ENCODE data around the gene MYRIP. TPM values are rescaled to one million over a fixed set of nuclear protein-coding genes. Genes with fewer than 3 reads are reported as not detected.

Gene MYRIP
- polyA plus RNA-seq, 3 donors = not detected

DNA sequence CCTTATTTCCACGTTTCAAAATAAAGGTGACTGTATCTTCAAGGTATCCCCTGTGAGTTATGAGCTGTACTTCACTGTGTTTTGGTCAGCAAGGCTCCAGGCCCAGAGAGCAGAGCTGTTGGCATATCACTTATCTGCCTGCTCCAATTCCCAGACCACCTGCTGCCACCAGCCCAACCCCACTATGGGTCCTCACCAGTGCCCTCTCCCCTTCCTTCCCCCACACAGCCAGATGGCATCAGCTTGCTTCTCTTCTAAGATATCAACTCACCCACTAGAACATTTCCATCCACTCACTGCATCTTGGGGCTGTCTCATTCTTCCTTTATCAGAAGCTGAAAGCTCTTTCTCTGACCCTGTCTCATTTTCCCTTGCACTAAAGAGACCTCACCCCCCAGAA is 363.2 kb downstream of the MYRIP start:
- H3K4me1 Mint-ChIP-seq = no peaks in the 10 kb centered on the region
- no CpG with 5 or more reads among the region's 1 CpG for WGBS (ENCODE audit: insufficient coverage)
- Histone ChIP-seq H3K9ac (ENCODE audit: insufficient read depth, low read length, poor library complexity, severe bottlenecking) (no peak overlapping the region), H3K79me2 (ENCODE audit: insufficient read depth, low read length) (no peaks in the 10 kb centered on the region), H3K36me3 (replicated peaks in 1 of 2; ENCODE audit: control insufficient read depth in 1 of 2, insufficient read depth in 2 of 2, low read length in 2 of 2) (no peaks in the 10 kb centered on the region), H3K9me3 (replicated peaks in 1 of 2; ENCODE audit: control insufficient read depth in 1 of 2, insufficient read depth in 1 of 2, low read length in 2 of 2) (no peaks in the 10 kb centered on the region), H3K4me2 (replicated peaks; ENCODE audit: extremely low read depth, low read length, poor library complexity, severe bottlenecking) (no peak overlapping the region), H3K27me3 (ENCODE audit: control insufficient read depth in 2 of 2, insufficient read depth in 2 of 2, low read length in 2 of 2) (no peaks in the 10 kb centered on the region), H4K20me1 (ENCODE audit: insufficient read depth, low read length) (no peaks in the 10 kb centered on the region), H3K4me3 (replicated peaks in 1 of 3; ENCODE audit: low read depth in 2 of 3, low read length in 3 of 3) (no peak overlapping the region), H3K4me1 (ENCODE audit: control insufficient read depth in 1 of 2, insufficient read depth in 2 of 2, low read length in 2 of 2) (no peaks in the 10 kb centered on the region), H2AFZ (ENCODE audit: insufficient read depth, low read depth, low read length, poor library complexity, severe bottlenecking) (no peak overlapping the region), H3K27ac (ENCODE audit: low read depth in 1 of 2, low read length in 2 of 2) (no peak overlapping the region)
- intact Hi-C loops (cut with micrococcal nuclease) = no loop called here
- H3K36me3 Mint-ChIP-seq = no peaks in the 10 kb centered on the region
- peaks cover 0 to 5% (median 0%) of the 10 kb centered on the region in 3 donors for H3K27me3 Mint-ChIP-seq (ENCODE audit: low read depth in 3 of 3)
- peaks cover 0 to 2% (median 0%) of the 10 kb centered on the region in 7 donors for H3K9me3 Mint-ChIP-seq
- no peak overlapping the region for H3K4me3 Mint-ChIP-seq
- no peak overlapping the region for H3K27ac Mint-ChIP-seq
- DNase-seq = no peak
- TF ChIP-seq, protein P1, sequence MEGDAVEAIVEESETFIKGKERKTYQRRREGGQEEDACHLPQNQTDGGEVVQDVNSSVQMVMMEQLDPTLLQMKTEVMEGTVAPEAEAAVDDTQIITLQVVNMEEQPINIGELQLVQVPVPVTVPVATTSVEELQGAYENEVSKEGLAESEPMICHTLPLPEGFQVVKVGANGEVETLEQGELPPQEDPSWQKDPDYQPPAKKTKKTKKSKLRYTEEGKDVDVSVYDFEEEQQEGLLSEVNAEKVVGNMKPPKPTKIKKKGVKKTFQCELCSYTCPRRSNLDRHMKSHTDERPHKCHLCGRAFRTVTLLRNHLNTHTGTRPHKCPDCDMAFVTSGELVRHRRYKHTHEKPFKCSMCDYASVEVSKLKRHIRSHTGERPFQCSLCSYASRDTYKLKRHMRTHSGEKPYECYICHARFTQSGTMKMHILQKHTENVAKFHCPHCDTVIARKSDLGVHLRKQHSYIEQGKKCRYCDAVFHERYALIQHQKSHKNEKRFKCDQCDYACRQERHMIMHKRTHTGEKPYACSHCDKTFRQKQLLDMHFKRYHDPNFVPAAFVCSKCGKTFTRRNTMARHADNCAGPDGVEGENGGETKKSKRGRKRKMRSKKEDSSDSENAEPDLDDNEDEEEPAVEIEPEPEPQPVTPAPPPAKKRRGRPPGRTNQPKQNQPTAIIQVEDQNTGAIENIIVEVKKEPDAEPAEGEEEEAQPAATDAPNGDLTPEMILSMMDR (IDR thresholded peaks at IDR 0.05) = no peak

DNA sequence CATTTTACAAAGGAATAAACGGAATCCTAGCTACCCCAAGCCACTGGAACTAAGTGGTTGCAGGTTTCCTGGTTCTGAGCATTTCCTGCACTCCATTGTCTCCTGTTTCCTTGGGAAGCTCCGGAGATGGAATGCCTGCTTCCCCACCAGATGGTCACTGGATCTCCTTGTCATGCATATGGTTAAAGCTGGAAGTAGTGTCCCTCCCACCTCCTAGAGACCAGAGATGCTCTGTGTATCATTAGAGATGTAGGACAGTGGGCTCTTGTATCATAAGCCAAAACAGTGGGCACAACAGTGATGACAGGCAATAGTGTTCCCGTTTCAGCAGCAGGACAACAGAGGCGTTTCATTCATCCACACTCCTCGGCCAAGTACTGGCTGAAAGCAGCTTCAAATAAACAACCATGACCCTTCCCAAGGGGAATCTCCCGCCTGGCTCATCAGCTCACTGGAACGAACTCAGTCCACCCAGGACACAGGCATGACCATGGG is 363.9 kb downstream of the MYRIP start:
- intact Hi-C loops (cut with micrococcal nuclease) = no loop called here
- 98% methylated on average over 5 of the region's 7 CpGs for WGBS (ENCODE audit: insufficient coverage)
- no peaks in the 10 kb centered on the region for H3K36me3 Mint-ChIP-seq

More for the DNA sequence above, 363.9 kb downstream of the MYRIP start:
- Mint-ChIP-seq H3K4me1 (no peaks in the 10 kb centered on the region), H3K4me3 (no peak overlapping the region), H3K27me3 (ENCODE audit: low read depth in 3 of 3) (peaks cover 0 to 9% (median 0%) of the 10 kb centered on the region in 3 donors), H3K27ac (no peak overlapping the region), H3K9me3 (peaks cover 0 to 2% (median 0%) of the 10 kb centered on the region in 7 donors)
- Histone ChIP-seq H3K9me3 (replicated peaks in 1 of 2; ENCODE audit: control insufficient read depth in 1 of 2, insufficient read depth in 1 of 2, low read length in 2 of 2) (no peaks in the 10 kb centered on the region), H3K36me3 (replicated peaks in 1 of 2; ENCODE audit: control insufficient read depth in 1 of 2, insufficient read depth in 2 of 2, low read length in 2 of 2) (no peaks in the 10 kb centered on the region), H3K27ac (ENCODE audit: low read depth in 1 of 2, low read length in 2 of 2) (no peak overlapping the region), H4K20me1 (ENCODE audit: insufficient read depth, low read length) (no peaks in the 10 kb centered on the region), H3K4me3 (replicated peaks in 1 of 3; ENCODE audit: low read depth in 2 of 3, low read length in 3 of 3) (no peak overlapping the region), H2AFZ (ENCODE audit: insufficient read depth, low read depth, low read length, poor library complexity, severe bottlenecking) (no peak overlapping the region), H3K79me2 (ENCODE audit: insufficient read depth, low read length) (no peaks in the 10 kb centered on the region), H3K4me2 (replicated peaks; ENCODE audit: extremely low read depth, low read length, poor library complexity, severe bottlenecking) (no peak overlapping the region), H3K9ac (ENCODE audit: insufficient read depth, low read length, poor library complexity, severe bottlenecking) (no peak overlapping the region), H3K4me1 (ENCODE audit: control insufficient read depth in 1 of 2, insufficient read depth in 2 of 2, low read length in 2 of 2) (no peaks in the 10 kb centered on the region), H3K27me3 (ENCODE audit: control insufficient read depth in 2 of 2, insufficient read depth in 2 of 2, low read length in 2 of 2) (no peaks in the 10 kb centered on the region)
- TF ChIP-seq, protein P1 (IDR thresholded peaks at IDR 0.05) = no peak
- no peak for DNase-seq
